OCI-LY1 (cell line): Measurements from ENCODE around the gene LHX8.

Source experiments
- CTCF ChIP-seq: fragments of 200-600 bp; sonication (generic), shearing (Covaris generic); IDR thresholded peaks from 2 replicates; pipeline ENCODE4 v1.5.1; 2017; ENCODE audit warnings: mild to moderate bottlenecking, antibody characterized with exemption, low read length, moderate library complexity, mixed read lengths
- EZH2 ChIP-seq: fragments of 200-600 bp; sonication (generic), shearing (Covaris generic); IDR thresholded peaks from 2 replicates; pipeline ENCODE4 v1.8.0; 2017; ENCODE audit warnings: borderline replicate concordance, mixed run types, mild to moderate bottlenecking, antibody characterized with exemption, low read length, moderate library complexity, mixed read lengths

GRCh38 chr1:75171876-75172275 lies 37.7 kb downstream of the LHX8 start:
- no peak for TF ChIP-seq CTCF
- no peak for TF ChIP-seq EZH2
